ENCODE results near the gene ELOVL4. TPM values are rescaled to one million over a fixed set of nuclear protein-coding genes. Genes with fewer than 3 reads are reported as not detected.

Gene ELOVL4
- total RNA-seq, 1 experiment from 2014 or later, result 0.68 TPM

GRCh38 chr6:79949233-79949632 lies 1.9 kb upstream of the ELOVL4 start:
- Histone ChIP-seq H3K4me1 (no peaks in the 10 kb centered on the region), H3K27me3 (replicated peaks; ENCODE audit: control insufficient read depth, insufficient read depth, low read length) (no peaks in the 10 kb centered on the region), H3K4me3 (ENCODE audit: low read depth, low read length) (no peak overlapping the region), H3K9me3 (no peaks in the 10 kb centered on the region), H3K36me3 (ENCODE audit: control insufficient read depth, insufficient read depth, low read length) (no peaks in the 10 kb centered on the region)
- Mint-ChIP-seq H3K27ac (ENCODE audit: unreplicated experiment) (no peak overlapping the region), H3K4me3 (ENCODE audit: unreplicated experiment) (no peak overlapping the region), H3K4me1 (ENCODE audit: low read depth, unreplicated experiment) (no peaks in the 10 kb centered on the region), H3K27me3 (ENCODE audit: insufficient read depth, unreplicated experiment) (peaks cover 11% of the 10 kb centered on the region), H3K9me3 (ENCODE audit: unreplicated experiment) (no peaks in the 10 kb centered on the region), H3K36me3 (ENCODE audit: insufficient read depth, unreplicated experiment) (no peaks in the 10 kb centered on the region)
- intact Hi-C loops (cut with micrococcal nuclease; ENCODE audit: unreplicated experiment), result loop anchor here (1.0 to 2.0 kb wide), 2 partner anchors 56 to 145 kb away; partner anchors contain the start of gene TTK
- no TSS peak for BruUV-seq (replicated peaks)
- POLR2A ChIA-PET, result interaction anchor here (0.5 kb wide), 1 partner anchor 54 kb away, joined by 3 read pairs; no protein-coding TSS in a partner anchor
- TF ChIP-seq, protein P1, sequence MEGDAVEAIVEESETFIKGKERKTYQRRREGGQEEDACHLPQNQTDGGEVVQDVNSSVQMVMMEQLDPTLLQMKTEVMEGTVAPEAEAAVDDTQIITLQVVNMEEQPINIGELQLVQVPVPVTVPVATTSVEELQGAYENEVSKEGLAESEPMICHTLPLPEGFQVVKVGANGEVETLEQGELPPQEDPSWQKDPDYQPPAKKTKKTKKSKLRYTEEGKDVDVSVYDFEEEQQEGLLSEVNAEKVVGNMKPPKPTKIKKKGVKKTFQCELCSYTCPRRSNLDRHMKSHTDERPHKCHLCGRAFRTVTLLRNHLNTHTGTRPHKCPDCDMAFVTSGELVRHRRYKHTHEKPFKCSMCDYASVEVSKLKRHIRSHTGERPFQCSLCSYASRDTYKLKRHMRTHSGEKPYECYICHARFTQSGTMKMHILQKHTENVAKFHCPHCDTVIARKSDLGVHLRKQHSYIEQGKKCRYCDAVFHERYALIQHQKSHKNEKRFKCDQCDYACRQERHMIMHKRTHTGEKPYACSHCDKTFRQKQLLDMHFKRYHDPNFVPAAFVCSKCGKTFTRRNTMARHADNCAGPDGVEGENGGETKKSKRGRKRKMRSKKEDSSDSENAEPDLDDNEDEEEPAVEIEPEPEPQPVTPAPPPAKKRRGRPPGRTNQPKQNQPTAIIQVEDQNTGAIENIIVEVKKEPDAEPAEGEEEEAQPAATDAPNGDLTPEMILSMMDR (IDR thresholded peaks at IDR 0.05; ENCODE audit: insufficient read depth in 1 of 2, low read depth in 1 of 2, low read length in 1 of 2, severe bottlenecking in 1 of 2, unreplicated experiment in 1 of 2), result peak; percentile 61 to 68
- CTCF ChIA-PET, result interaction anchor here (0.9 to 1.5 kb wide), 6 partner anchors 36 to 143 kb away, joined by 3 to 6 read pairs (median 5); no protein-coding TSS in a partner anchor
- DNase-seq, result peak; percentile 68 to 72

- peaks cover 13% of the 10 kb centered on the region for H3K27me3 Mint-ChIP-seq (ENCODE audit: insufficient read depth, unreplicated experiment)
- Histone ChIP-seq H3K4me3 (ENCODE audit: low read depth, low read length) (peak overlapping the region; percentile 25), H3K4me1 (no peaks in the 10 kb centered on the region), H3K27me3 (replicated peaks; ENCODE audit: control insufficient read depth, insufficient read depth, low read length) (no peaks in the 10 kb centered on the region), H3K36me3 (ENCODE audit: control insufficient read depth, insufficient read depth, low read length) (no peaks in the 10 kb centered on the region), H3K9me3 (no peaks in the 10 kb centered on the region)
- no peaks in the 10 kb centered on the region for H3K9me3 Mint-ChIP-seq (ENCODE audit: unreplicated experiment)
- peak in 1 of 2 experiments; percentile 10 for DNase-seq
- H3K27ac Mint-ChIP-seq (ENCODE audit: unreplicated experiment), result no peak overlapping the region
- H3K4me3 Mint-ChIP-seq (ENCODE audit: unreplicated experiment), result peak overlapping the region; percentile 78
- POLR2A ChIA-PET, result no interaction called here
- TF ChIP-seq, protein P1 (IDR thresholded peaks at IDR 0.05; ENCODE audit: insufficient read depth in 1 of 2, low read depth in 1 of 2, low read length in 1 of 2, severe bottlenecking in 1 of 2, unreplicated experiment in 1 of 2), result peak; percentile 9 to 31
- no TSS peak for BruUV-seq (replicated peaks)
- CTCF ChIA-PET, result interaction anchor here (0.8 to 1.4 kb wide), 2 partner anchors 58 to 63 kb away, joined by 3 to 4 read pairs; partner anchors contain the start of gene TTK
- intact Hi-C loops (cut with micrococcal nuclease; ENCODE audit: unreplicated experiment), result no loop called here
- no peaks in the 10 kb centered on the region for H3K36me3 Mint-ChIP-seq (ENCODE audit: insufficient read depth, unreplicated experiment)
- H3K4me1 Mint-ChIP-seq (ENCODE audit: low read depth, unreplicated experiment), result no peaks in the 10 kb centered on the region
Observed at GRCh38 chr6:79946272-79947190, 822 bp downstream of the ELOVL4 start.

DNA sequence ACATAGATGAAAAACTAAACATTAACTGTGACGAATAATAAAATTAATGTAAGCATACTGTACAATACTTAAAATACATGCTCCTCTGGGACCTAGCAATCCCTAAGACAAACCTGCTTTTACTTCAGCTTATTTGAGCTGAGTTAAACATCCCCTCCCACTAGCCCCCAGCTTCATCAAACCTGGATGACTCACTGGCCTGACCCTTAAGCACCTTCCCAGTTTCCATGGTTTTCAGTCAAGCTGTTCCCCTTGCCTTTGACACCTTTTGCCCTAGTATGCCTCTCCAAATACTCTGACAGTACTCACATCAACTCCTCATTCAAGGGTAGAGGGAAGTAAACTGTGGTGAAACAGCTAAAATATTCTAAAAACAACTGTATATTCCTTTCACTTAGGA lies 4.2 kb downstream of the ELOVL4 start:
- H3K27ac Mint-ChIP-seq (ENCODE audit: unreplicated experiment), result no peak overlapping the region

More for the DNA sequence above, 4.2 kb downstream of the ELOVL4 start:
- ChIA-PET POLR2A (no interaction called here), CTCF (no interaction called here)
- no peaks in the 10 kb centered on the region for H3K36me3 ChIP-seq (ENCODE audit: control insufficient read depth, insufficient read depth, low read length)
- BruUV-seq (replicated peaks), result no TSS peak
- TF ChIP-seq, protein P1 (IDR thresholded peaks at IDR 0.05; ENCODE audit: insufficient read depth in 1 of 2, low read depth in 1 of 2, low read length in 1 of 2, severe bottlenecking in 1 of 2, unreplicated experiment in 1 of 2), result no peak
- H3K9me3 ChIP-seq, result no peaks in the 10 kb centered on the region
- Mint-ChIP-seq H3K27me3 (ENCODE audit: insufficient read depth, unreplicated experiment) (peaks cover 12% of the 10 kb centered on the region), H3K4me3 (ENCODE audit: unreplicated experiment) (no peak overlapping the region), H3K9me3 (ENCODE audit: unreplicated experiment) (no peaks in the 10 kb centered on the region), H3K36me3 (ENCODE audit: insufficient read depth, unreplicated experiment) (no peaks in the 10 kb centered on the region), H3K4me1 (ENCODE audit: low read depth, unreplicated experiment) (no peaks in the 10 kb centered on the region)
- no peaks in the 10 kb centered on the region for H3K4me1 ChIP-seq
- H3K4me3 ChIP-seq (ENCODE audit: low read depth, low read length), result no peak overlapping the region
- H3K27me3 ChIP-seq (replicated peaks; ENCODE audit: control insufficient read depth, insufficient read depth, low read length), result no peaks in the 10 kb centered on the region
- intact Hi-C loops (cut with micrococcal nuclease; ENCODE audit: unreplicated experiment), result no loop called here
- no peak for DNase-seq
